Activated T-helper 9 cell treated with anti-CD3 and anti-CD28 coated beads, Interleukin-2, amount 50 U/mL, for 16 hours (primary cell): ENCODE results near the gene UPP2.

Source experiments
- DNase-seq: peaks from one replicate; pipeline ENCODE4 v3.0.0-alpha.2; 2020; ENCODE audit warnings: low read depth

UPP2 gene

GRCh38 chr2:158112992-158113391 lies 11.3 kb downstream of the UPP2 start:
- no peak for DNase-seq

GRCh38 chr2:158113741-158114295 lies 12.1 kb downstream of the UPP2 start:
- no peak for DNase-seq

GRCh38 chr2:158114516-158114915 lies 12.8 kb downstream of the UPP2 start:
- no peak for DNase-seq

GRCh38 chr2:158115202-158115767 lies 13.6 kb downstream of the UPP2 start:
- DNase-seq = no peak

GRCh38 chr2:158116936-158117335 lies 15.3 kb downstream of the UPP2 start:
- no peak for DNase-seq

GRCh38 chr2:158120102-158120501 lies 18.4 kb downstream of the UPP2 start:
- DNase-seq = no peak

- no peak for DNase-seq
Observed at GRCh38 chr2:158120664-158121641, 19.3 kb downstream of the UPP2 start.

GRCh38 chr2:158124896-158125295 lies 23.2 kb downstream of the UPP2 start:
- no peak for DNase-seq

GRCh38 chr2:158125756-158126498 lies 24.3 kb downstream of the UPP2 start:
- no peak for DNase-seq

- DNase-seq = no peak
Observed at GRCh38 chr2:158127380-158127804, 25.7 kb downstream of the UPP2 start.

- DNase-seq = no peak
Observed at GRCh38 chr2:158128168-158128973, 26.7 kb downstream of the UPP2 start.

- DNase-seq = no peak
Observed at GRCh38 chr2:158129037-158129436, 27.4 kb downstream of the UPP2 start.

GRCh38 chr2:158130832-158131473 lies 29.3 kb downstream of the UPP2 start:
- no peak for DNase-seq

GRCh38 chr2:158131483-158131912 lies 29.8 kb downstream of the UPP2 start:
- no peak for DNase-seq

- DNase-seq = no peak
Observed at GRCh38 chr2:158131919-158132566, 30.4 kb downstream of the UPP2 start.

- no peak for DNase-seq
Observed at GRCh38 chr2:158134055-158134454, 32.4 kb downstream of the UPP2 start.

- no peak for DNase-seq
Observed at GRCh38 chr2:158134655-158135054, 33.0 kb downstream of the UPP2 start.

- no peak for DNase-seq
Observed at GRCh38 chr2:158135096-158135495, 33.4 kb downstream of the UPP2 start.

GRCh38 chr2:158138255-158138654 lies 36.6 kb downstream of the UPP2 start:
- no peak for DNase-seq

- no peak for DNase-seq
Observed at GRCh38 chr2:158140201-158140600, 38.5 kb downstream of the UPP2 start.
